H1 (cell line): ENCODE results near the gene KCTD3. TPM values are rescaled to one million over a fixed set of nuclear protein-coding genes. Genes with fewer than 3 reads are reported as not detected.

Source experiments
- CHD7 ChIP-seq: fragments of 300-600 bp; sonication (generic); IDR thresholded peaks from 2 replicates; pipeline ENCODE4 v1.7.1; 2012; ENCODE audit warnings: low read length, moderate library complexity, mild to moderate bottlenecking, inconsistent platforms; ENCODE audit not compliant: insufficient replicate concordance
- RAD21 ChIP-seq, 2 experiments: IDR thresholded peaks in 1 of 2; conservative IDR thresholded peaks in 1 of 2; 2 replicates each; pipeline ENCODE4 v1.6.1; 2011; ENCODE audit warnings: low read depth in 2 of 2, low read length in 2 of 2, improper control_type of control experiment in 1 of 2, inconsistent platforms in 1 of 2, mild to moderate bottlenecking in 1 of 2, moderate library complexity in 1 of 2
- polyA plus RNA-seq, 7 experiments: library from polyadenylated mRNA; depleted of rRNA in 3 of 7; stranded (reverse) in 5 of 7; unstranded in 2 of 7; fragments of >200 nt in 5 of 7; fragments of 200-250 nt in 2 of 7; gene quantifications; 1 replicate in 5 of 7; 2 replicates in 1 of 7; 4 replicates in 1 of 7; pipeline versions ENCODE4 v1.2.1 to v1.2.3, GENCODE V29; 2011 to 2013; ENCODE audit warnings: missing spikeins in 2 of 7, mixed read lengths in 2 of 7
- total RNA-seq: library from RNA; stranded (reverse); fragmentation: NEBNext Ultra II Directional; extraction: Animal tissue kit (Norgen Biotek cat#: 25700); gene quantifications from 2 replicates; pipeline ENCODE4 v1.2.1, GENCODE V29; 2021

The KCTD3 gene
- total and polyA plus RNA-seq, 2 of the 8 experiments (the other 6 are each of a cell fraction or from before 2014, with no cell fraction given), result 43.0 to 55.6 TPM

- TF ChIP-seq CHD7 (no peak), RAD21 (IDR thresholded peaks at IDR 0.05 in 1 of 2, conservative IDR thresholded peaks at IDR 0.05 in 1 of 2; ENCODE audit: low read depth in 2 of 2, low read length in 2 of 2) (peak; percentile 88 to 91)
These were observed 49.6 kb upstream of the KCTD3 start (continued) for GRCh38 chr1:215517441-215517891.
